GM21360 (cell line): ENCODE measurements around the gene EPHB6.

Experiments
- ATAC-seq: cut with Tn5 transposase; IDR thresholded peaks from one replicate; pipeline ENCODE4 v1.9.1; 2021; ENCODE audit warnings: mild to moderate bottlenecking, moderate library complexity; ENCODE audit not compliant: unreplicated experiment

The EPHB6 gene

DNA sequence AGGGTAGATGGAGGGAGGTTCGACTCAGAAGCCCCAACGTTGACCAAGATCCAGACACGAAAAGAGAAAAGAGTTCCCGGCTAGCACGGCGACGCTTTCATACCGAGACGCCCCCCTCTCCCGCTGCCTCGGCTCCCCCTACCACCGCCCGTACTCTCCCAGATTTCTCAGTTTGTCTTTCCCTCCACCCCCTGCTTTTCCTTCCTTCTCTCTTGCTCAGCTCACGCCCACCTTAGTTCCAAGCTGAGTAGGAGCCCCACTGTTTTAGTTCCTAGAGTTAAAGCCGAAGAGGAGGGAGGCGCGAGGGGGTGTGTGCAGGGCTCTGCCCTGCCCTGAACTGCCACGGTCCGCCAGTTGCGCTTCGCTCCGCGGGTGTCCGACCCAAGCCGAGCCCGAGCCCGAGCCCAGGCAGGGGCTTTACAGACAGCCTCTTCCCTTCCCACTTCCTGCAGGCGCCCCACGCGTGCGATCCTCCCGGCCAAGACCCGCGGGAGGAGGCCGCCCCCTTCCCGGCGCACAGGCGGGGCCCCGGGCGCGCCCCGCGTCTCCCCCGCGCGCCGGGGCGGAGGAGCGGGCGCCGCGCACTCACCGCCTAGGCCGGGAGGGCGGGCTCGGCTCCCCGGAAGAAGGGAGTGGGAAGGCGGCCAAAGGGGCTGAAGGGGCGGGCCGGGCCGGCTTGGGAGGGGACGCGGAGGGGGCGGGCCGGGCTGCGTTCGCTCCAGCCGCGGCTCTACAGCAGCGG is at the start of gene EPHB6:
EPHB6 (plus strand) TSS at position 705 of the 742 bp plus-strand sequence. CDS start 8,152 bp downstream, outside the sequence.
- peak; percentile 55 for ATAC-seq

- ATAC-seq: no peak
Measured at GRCh38 chr7:142805350-142806021, 49.4 kb upstream of the EPHB6 start.

GRCh38 chr7:142806022-142806356 is 48.9 kb upstream of the EPHB6 start:
- no peak for ATAC-seq

GRCh38 chr7:142806957-142807356 is 47.9 kb upstream of the EPHB6 start:
- no peak for ATAC-seq

GRCh38 chr7:142807855-142808460 is 46.9 kb upstream of the EPHB6 start:
- ATAC-seq: no peak

DNA sequence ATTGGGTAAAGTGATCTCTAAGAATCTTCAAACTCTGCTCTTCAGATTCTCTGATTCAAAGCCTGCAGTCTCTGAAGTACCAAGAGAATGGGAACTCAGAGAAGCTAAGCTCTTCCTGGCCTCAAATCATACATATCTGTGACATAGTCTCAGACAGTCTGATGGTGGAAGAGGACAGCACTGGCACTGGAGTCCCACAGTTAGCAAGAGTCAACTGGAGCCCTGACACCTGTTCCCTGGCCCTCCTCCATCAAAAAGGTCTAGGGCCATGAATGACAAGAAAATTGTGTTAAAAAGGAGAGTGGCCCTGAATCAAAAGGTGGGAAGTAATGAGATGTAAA is 46.4 kb upstream of the EPHB6 start:
- ATAC-seq: peak; percentile 21

DNA sequence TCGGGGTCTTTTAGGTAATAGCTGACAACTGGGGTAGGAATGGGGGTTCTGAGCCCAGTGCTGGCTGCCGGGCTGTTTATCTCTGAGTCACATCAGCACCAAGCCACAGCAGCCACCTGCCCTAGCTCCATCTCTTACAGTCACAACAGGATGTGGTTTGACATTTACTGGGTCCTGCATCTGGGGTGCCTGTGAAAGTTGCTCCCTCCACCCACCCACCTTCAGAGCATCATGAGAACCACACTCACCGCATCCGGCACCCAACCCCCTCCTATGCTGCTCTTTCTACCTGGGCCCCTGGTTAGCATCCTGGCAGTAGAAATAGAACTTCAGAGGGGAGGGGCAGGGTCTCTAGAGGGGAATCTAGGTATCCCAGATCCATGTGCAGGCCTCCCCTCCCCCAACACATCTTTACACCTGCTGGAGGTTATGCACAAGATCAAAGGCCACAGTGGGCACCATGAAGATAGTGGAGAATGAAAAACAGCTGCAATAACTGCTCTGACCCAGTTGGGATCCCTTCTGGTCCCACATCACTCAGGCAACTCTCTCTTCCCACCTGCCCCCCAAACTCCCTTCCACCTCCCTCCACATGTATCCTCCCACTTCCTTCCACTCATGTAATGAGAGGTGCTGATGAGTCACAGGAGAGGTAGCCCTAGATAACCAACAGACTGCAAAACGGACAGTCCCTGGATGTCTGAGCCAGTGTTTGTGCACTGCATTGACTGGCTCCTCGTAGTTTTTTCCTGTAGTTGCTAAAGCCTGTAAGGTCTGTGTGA is 45.9 kb upstream of the EPHB6 start:
- ATAC-seq: peak; percentile 86

GRCh38 chr7:142809671-142810070 is 45.2 kb upstream of the EPHB6 start:
- ATAC-seq: no peak

GRCh38 chr7:142811154-142811737 is 43.6 kb upstream of the EPHB6 start:
- ATAC-seq: no peak

DNA sequence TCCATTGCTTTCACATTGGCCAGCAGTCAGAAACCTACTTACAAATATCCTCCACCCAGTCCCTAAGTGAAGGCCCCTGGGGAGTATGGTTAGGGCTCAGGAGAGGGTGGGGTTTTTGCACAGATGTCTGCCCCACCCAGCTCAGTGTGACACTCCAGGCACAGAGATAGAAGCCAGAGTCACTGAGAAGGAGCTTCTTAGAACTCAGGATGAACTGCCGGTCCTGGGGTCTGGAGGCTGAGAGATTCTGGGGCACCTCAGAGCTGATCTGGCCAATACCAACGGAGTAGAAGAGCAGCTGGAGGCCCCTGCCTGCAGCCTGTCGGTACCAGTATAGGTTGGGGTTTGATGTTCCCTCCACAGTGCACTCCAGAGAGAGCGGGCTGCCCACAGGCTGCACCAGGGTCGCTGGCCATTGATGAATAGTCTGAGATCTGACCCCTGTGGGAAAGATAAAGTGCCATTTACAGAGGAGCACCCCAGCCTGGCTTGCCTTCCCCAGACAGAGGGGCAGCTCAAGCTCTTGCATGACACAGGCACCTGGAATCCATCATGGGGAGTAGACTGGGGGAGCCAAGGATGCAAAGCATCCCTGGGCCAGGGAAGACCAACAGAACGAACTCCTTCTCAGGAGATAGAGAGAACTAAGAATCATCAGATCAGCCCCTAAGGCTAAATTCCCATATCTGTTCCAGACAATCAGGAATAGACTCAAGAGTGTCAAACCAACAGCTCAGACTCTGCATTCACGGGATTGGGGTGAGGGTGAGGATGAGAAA is 42.2 kb upstream of the EPHB6 start:
- ATAC-seq: no peak

DNA sequence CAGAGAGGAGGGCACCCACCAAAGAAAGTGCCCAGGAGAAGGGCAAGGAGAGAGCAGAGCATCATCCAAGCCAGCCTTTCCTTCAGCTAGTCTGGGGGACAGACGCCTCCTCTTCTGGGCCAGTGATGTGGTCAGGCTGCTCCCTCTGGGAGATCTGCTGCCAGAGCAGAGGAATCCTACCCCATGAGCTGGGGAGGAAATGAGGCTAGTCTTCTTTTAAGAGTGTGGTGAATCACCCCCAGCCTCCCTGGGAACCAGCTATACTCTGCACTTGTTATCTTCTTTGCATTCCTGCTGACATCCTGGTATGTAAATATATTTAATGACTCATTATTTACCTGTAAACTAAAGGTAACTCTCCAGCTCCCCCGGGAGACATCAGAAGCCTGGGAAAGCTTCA is 41.6 kb upstream of the EPHB6 start:
- no peak for ATAC-seq

DNA sequence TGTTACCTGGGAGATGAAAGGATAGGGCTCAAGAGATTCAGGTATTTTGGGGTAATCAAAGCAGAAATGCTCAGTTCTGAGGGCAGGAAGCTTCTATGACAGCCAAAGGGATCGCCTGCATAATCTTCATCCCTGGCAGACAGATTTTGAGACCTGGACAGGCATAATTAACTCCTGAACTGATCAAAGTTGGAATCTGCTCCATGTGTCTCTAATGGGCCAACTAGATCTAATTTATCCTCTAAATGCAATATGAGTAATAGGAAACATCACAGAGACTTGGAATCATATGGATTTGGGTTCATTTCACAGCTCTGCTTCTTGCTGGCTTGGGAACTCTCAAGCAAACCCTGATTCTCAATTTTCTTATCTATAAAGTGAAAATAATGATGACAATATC is 41.2 kb upstream of the EPHB6 start:
- ATAC-seq: no peak

GRCh38 chr7:142814451-142814850 is 40.4 kb upstream of the EPHB6 start:
- ATAC-seq: no peak

DNA sequence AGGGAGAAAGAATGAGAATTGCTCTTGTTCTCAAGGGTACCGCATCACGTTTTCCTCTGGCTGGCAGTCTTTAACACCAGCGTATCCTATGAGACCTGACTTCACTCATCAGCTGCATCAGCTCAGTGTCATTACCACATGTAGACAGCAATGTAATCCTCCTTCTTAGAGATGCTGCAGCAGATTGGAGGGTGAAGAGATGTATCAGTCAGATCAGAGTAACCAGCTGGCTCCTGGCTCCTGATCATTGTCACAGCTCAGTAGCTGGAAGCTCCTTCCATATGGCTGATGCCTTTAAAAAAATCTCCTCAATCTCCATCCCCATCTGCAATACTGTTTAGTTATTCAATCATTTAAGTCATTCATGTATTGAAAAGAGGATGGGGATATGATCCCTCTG is 39.7 kb upstream of the EPHB6 start:
- no peak for ATAC-seq

- no peak for ATAC-seq
Measured at GRCh38 chr7:142817506-142817905, 37.4 kb upstream of the EPHB6 start.

DNA sequence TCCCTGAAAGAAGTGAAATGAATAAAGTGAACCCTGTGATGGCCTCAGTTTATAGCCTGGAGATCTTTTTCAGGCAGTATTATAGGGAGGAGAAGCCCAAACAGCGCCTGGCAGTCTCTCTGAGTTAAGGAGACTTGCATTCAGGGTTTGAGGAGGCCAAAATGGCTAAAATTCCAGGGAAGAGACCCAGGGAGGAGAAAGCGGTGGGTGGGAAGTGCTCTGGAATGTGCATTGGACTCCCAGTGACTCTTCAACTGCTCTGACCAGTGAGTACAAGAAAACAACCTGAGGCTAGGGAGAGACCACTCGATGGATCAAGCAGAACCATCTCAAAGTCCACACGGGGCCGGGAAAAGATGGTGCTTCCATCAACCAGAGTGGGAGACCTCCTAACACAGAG is 35.3 kb upstream of the EPHB6 start:
- no peak for ATAC-seq

DNA sequence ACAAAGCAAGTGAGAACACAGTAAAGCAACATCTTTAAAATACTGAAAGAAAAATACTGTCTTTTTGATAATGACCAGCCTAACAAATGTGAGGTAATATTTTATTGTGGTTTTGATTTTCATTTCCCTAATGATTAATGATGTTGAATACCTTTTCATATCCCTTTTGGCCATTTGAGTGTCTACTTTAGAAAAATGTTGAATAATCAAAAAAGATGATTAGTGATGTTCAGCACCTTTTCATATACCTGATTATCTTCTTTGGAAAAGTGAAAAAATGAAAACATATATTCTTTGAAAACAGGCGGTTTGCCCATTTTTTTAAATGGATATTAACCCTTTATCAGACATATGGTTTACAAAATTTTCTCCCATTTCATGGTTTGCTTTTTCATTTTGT is 32.2 kb upstream of the EPHB6 start:
- no peak for ATAC-seq

GRCh38 chr7:142827951-142828500 is 26.9 kb upstream of the EPHB6 start:
- ATAC-seq: no peak

DNA sequence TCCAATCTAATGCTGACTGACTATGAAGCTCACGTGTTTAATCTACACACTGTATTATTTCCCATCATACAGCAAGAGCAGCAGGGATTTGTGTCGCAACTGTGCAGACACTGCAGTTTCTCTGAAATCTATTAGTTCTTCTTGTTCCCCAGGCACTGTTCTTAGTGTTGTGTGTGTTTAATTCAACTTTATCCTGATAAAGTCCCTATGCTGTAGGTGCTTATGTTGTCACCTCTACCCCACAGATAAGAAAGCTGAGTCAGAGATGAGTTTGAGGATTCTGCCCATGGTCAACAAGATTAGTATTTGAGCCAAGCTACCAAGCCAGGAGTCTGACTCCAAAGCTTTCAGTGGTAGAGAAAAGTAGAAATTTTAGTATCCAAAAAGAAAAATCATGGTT is 22.5 kb upstream of the EPHB6 start:
- no peak for ATAC-seq
